SK-N-SH (cell line): ENCODE results near the gene CHIC2. TPM values are rescaled to one million over a fixed set of nuclear protein-coding genes. Genes with fewer than 3 reads are reported as not detected.

ENCODE experiments used
- CTCF ChIA-PET: fragments of 300-600, 350-600 bp; formaldehyde crosslinking; extraction: SDS; loops from one replicate; lab custom pipeline; 2021; lab: Yijun Ruan, JAX
- POLR2A ChIA-PET: fragments of 350-600 bp; sonication (Branson Sonifier 250); formaldehyde crosslinking; extraction: SDS; loops from one replicate; lab custom pipeline; 2020; ENCODE audit warnings: antibody characterized with exemption, inconsistent platforms; lab: Yijun Ruan, JAX
- DNase-seq: peaks from one replicate; pipeline ENCODE4 v3.0.0; 2012
- H2AFZ ChIP-seq: fragments of 200-600 bp; sonication (generic); 2 replicates; pipeline ENCODE4 v1.8.1; 2016; ENCODE audit warnings: antibody characterized with exemption, mild to moderate bottlenecking, low read depth
- H3F3A ChIP-seq: fragments of 200-600 bp; sonication (generic); replicated peaks from 2 replicates; pipeline ENCODE3; 2016; ENCODE audit warnings: antibody characterized with exemption, mild to moderate bottlenecking; ENCODE audit not compliant: insufficient read depth
- H3K27ac ChIP-seq, 2 experiments: fragments of 200-500 bp in 1 of 2; fragments of 200-600 bp in 1 of 2; sonication (Bioruptor generic) in 1 of 2; sonication (generic), shearing (Covaris generic) in 1 of 2; 2 replicates each; pipeline versions ENCODE4 v1.5.1 to v1.6.1; 2014 to 2016; ENCODE audit warnings: low read depth in 2 of 2, inconsistent platforms in 1 of 2, low read length in 1 of 2, mild to moderate bottlenecking in 1 of 2, mixed read lengths in 1 of 2
- H3K27me3 ChIP-seq: fragments of 200-600 bp; sonication (generic), shearing (Covaris generic); 2 replicates; pipeline ENCODE4 v1.6.1; 2016; ENCODE audit warnings: mixed run types; ENCODE audit not compliant: insufficient read depth
- H3K36me3 ChIP-seq, 2 experiments: fragments of 200-500 bp in 1 of 2; fragments of 200-600 bp in 1 of 2; sonication (Bioruptor generic) in 1 of 2; sonication (generic) in 1 of 2; replicated peaks in 1 of 2; 2 replicates each; pipeline versions ENCODE3 to v1.5.1; 2014 to 2016; ENCODE audit warnings: low read length in 1 of 2, mild to moderate bottlenecking in 1 of 2; ENCODE audit not compliant: insufficient read depth in 2 of 2, control insufficient read depth in 1 of 2
- H3K4me1 ChIP-seq, 2 experiments: fragments of 200-500 bp in 1 of 2; fragments of 200-600 bp in 1 of 2; sonication (Bioruptor generic) in 1 of 2; sonication (generic), shearing (Covaris generic) in 1 of 2; 2 replicates each; pipeline versions ENCODE4 v1.5.1 to v1.6.1; 2014 to 2016; ENCODE audit warnings: low read depth in 1 of 2, low read length in 1 of 2, mixed run types in 1 of 2; ENCODE audit not compliant: insufficient read depth in 2 of 2, control insufficient read depth in 1 of 2
- H3K4me2 ChIP-seq: fragments of 200-600 bp; sonication (generic), shearing (Covaris generic); 2 replicates; pipeline ENCODE4 v1.6.1; 2017; ENCODE audit warnings: mixed run types
- H3K4me3 ChIP-seq, 2 experiments: fragments of 200-500 bp in 1 of 2; fragments of 200-600 bp in 1 of 2; sonication (Bioruptor generic) in 1 of 2; sonication (generic), shearing (Covaris generic) in 1 of 2; 2 replicates each; pipeline versions ENCODE4 v1.5.1 to v1.8.1; 2014 to 2016; ENCODE audit warnings: low read depth in 2 of 2, inconsistent platforms in 1 of 2, low read length in 1 of 2, mild to moderate bottlenecking in 1 of 2, mixed read lengths in 1 of 2, moderate library complexity in 1 of 2
- H3K79me2 ChIP-seq: fragments of 200-600 bp; sonication (generic); 2 replicates; pipeline ENCODE4 v1.8.1; 2017; ENCODE audit warnings: mild to moderate bottlenecking; ENCODE audit not compliant: insufficient read depth
- H3K9ac ChIP-seq: fragments of 200-600 bp; sonication (generic); 2 replicates; pipeline ENCODE4 v1.6.1; 2017; ENCODE audit warnings: mixed run types
- H3K9me2 ChIP-seq: fragments of 200-600 bp; sonication (generic); 2 replicates; pipeline ENCODE4 v1.6.1; 2017; ENCODE audit warnings: mixed run types
- H3K9me3 ChIP-seq: fragments of 200-600 bp; sonication (generic); 2 replicates; pipeline ENCODE4 v1.6.1; 2017; ENCODE audit warnings: mixed run types, mild to moderate bottlenecking, moderate library complexity
- H4K20me1 ChIP-seq: fragments of 200-600 bp; sonication (generic); 2 replicates; pipeline ENCODE4 v1.6.1; 2017; ENCODE audit warnings: mild to moderate bottlenecking, mixed run types; ENCODE audit not compliant: insufficient read depth
- EZH2phosphoT487 ChIP-seq: fragments of 200-600 bp; sonication (generic); IDR thresholded peaks from 2 replicates; pipeline ENCODE4 v1.6.1; 2017; ENCODE audit warnings: low read depth, mixed run types, mild to moderate bottlenecking, antibody characterized with exemption, moderate library complexity, borderline replicate concordance
- FOXM1 ChIP-seq: IDR thresholded peaks from 2 replicates; pipeline ENCODE4 v1.4.0; 2012; ENCODE audit warnings: low read depth, mild to moderate bottlenecking
- GABPA ChIP-seq: IDR thresholded peaks from 2 replicates; pipeline ENCODE4 v1.4.0; 2012; ENCODE audit warnings: low read depth, mild to moderate bottlenecking
- IRF3 ChIP-seq: fragments of 150-350 bp; IDR thresholded peaks from 2 replicates; pipeline ENCODE4 v1.6.1; 2016; ENCODE audit warnings: mild to moderate bottlenecking, low read depth, low read length
- MEF2A ChIP-seq: IDR thresholded peaks from 2 replicates; pipeline ENCODE4 v1.4.0; 2012; ENCODE audit warnings: low read depth, borderline replicate concordance
- MXI1 ChIP-seq: IDR thresholded peaks from 2 replicates; pipeline ENCODE4 v1.6.1; 2012; ENCODE audit warnings: mild to moderate bottlenecking, low read depth, low read length, improper control_type of control experiment
- POLR2AphosphoS5 ChIP-seq: IDR thresholded peaks from 2 replicates; pipeline ENCODE4 v1.6.1; 2012; ENCODE audit warnings: low read depth, low read length
- RAD21 ChIP-seq: IDR thresholded peaks from 2 replicates; pipeline ENCODE4 v1.6.1; 2012; ENCODE audit warnings: mild to moderate bottlenecking, low read length
- RCOR1 ChIP-seq: fragments of 150-350 bp; IDR thresholded peaks from 2 replicates; pipeline ENCODE4 v1.6.1; 2017; ENCODE audit warnings: antibody characterized with exemption, low read length
- SMC3 ChIP-seq: IDR thresholded peaks from 2 replicates; pipeline ENCODE4 v1.6.1; 2012; ENCODE audit warnings: low read depth, low read length, improper control_type of control experiment
- TCF12 ChIP-seq: IDR thresholded peaks from 2 replicates; pipeline ENCODE4 v1.4.0; 2012
- YY1 ChIP-seq: IDR thresholded peaks from 2 replicates; pipeline ENCODE4 v1.4.0; 2012; ENCODE audit warnings: low read depth, mild to moderate bottlenecking
- ZBTB33 ChIP-seq: IDR thresholded peaks from 2 replicates; pipeline ENCODE4 v1.4.0; 2012; ENCODE audit warnings: low read depth, borderline replicate concordance
- WGBS: methylation state at CpG from one replicate; pipeline ENCODE4 v1.1.6; 2017; ENCODE audit warnings: low lambda C conversion rate; 5-methylcytosine and 5-hydroxymethylcytosine counted together
- polyA plus RNA-seq, 3 experiments: library from polyadenylated mRNA; depleted of rRNA; stranded (reverse); fragments of >200 nt; gene quantifications; 2 replicates each; pipeline ENCODE4 v1.2.3, GENCODE V29; 2012
- TF ChIP-seq, protein P1 (sequence below): IDR thresholded peaks from 2 replicates; pipeline ENCODE4; 2012

CHIC2 gene
- polyA plus RNA-seq, 1 of the 3 experiments (the other 2 are of a cell fraction): 26.8 TPM

DNA sequence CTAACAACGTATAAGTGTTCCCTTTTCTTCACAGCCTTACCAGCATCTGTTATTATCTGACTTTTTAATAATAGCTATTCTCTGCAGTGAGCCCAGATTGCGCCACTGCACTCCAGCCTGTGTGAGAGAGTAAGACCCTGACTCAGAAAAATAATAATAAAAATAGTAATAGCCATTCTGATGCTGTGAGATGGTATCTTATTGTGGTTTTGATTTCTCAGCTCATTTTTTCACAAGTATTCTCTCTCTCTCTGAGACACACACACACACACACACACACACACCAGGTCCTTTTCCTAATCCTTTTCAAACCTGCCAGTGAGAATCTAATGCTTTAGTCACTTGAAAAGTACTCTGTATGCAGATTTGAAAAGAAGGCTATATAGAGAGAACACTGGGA, 89.8 kb downstream of the CHIC2 start:
- Histone ChIP-seq H3K27ac (no peak overlapping the region), H3K4me1 (no peaks in the 10 kb centered on the region), H2AFZ (no peak overlapping the region), H3F3A (no peaks in the 10 kb centered on the region), H3K9ac (no peak overlapping the region), H3K9me2 (no peaks in the 10 kb centered on the region), H4K20me1 (no peaks in the 10 kb centered on the region), H3K79me2 (no peaks in the 10 kb centered on the region; the same call in 1 of the 2 replicates), H3K9me3 (no peaks in the 10 kb centered on the region), H3K36me3 (no peaks in the 10 kb centered on the region), H3K27me3 (no peaks in the 10 kb centered on the region), H3K4me3 (no peak overlapping the region), H3K4me2 (no peak overlapping the region)
- DNase-seq: no peak
- ChIA-PET POLR2A (no interaction called here), CTCF (interaction anchor here (1.1 to 1.9 kb wide), 2 partner anchors 13 to 646 kb away, joined by 3 to 7 read pairs; no protein-coding TSS in a partner anchor)
- TF ChIP-seq SMC3 (no peak), MXI1 (no peak), RAD21 (no peak), TCF12 (no peak), POLR2AphosphoS5 (no peak), RCOR1 (no peak), GABPA (no peak), MEF2A (no peak), EZH2phosphoT487 (no peak), ZBTB33 (no peak), YY1 (no peak), FOXM1 (no peak)
- TF ChIP-seq, protein P1, sequence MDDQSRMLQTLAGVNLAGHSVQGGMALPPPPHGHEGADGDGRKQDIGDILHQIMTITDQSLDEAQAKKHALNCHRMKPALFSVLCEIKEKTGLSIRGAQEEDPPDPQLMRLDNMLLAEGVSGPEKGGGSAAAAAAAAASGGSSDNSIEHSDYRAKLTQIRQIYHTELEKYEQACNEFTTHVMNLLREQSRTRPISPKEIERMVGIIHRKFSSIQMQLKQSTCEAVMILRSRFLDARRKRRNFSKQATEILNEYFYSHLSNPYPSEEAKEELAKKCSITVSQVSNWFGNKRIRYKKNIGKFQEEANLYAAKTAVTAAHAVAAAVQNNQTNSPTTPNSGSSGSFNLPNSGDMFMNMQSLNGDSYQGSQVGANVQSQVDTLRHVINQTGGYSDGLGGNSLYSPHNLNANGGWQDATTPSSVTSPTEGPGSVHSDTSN: no peak
- 98% methylated on average over 2 of the region's 2 CpGs for WGBS

DNA sequence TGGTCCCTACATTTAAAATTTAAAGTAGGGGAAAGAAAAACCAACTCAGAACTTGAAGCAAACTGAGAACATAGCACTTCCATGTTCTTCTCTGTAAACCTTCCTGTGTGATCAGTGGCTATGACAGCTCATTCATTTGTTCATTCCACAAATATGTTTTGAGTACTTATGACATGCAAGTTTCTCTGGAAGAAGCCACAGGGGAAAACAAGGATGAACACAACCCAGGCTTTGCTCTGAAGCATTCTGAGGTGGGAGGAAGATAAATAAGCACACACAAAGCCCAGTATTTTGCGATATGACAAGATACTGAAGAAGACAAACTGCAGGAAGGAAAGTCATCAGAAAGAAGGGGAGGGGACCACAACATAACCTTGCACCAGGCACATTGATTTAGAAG, 96.4 kb downstream of the CHIC2 start:
- DNase-seq: no peak
- Histone ChIP-seq H3K27ac (no peak overlapping the region), H3K4me3 (no peak overlapping the region), H3K9ac (no peak overlapping the region), H2AFZ (no peak overlapping the region), H3K36me3 (no peaks in the 10 kb centered on the region), H3K79me2 (no peaks in the 10 kb centered on the region; the same call in 1 of the 2 replicates), H3K4me1 (peaks cover 6 to 8% of the 10 kb centered on the region in 2 experiments; a peak in 3 of 4 replicates)
- TF ChIP-seq IRF3: no peak
- TF ChIP-seq, all 33 proteins: peak for 0
- ChIA-PET POLR2A (no interaction called here), CTCF (interaction anchor here (0.6 kb wide), 1 partner anchor 251 kb away, joined by 3 read pairs; no protein-coding TSS in a partner anchor)
- no peaks in the 10 kb centered on the region for H4K20me1 ChIP-seq
- no peaks in the 10 kb centered on the region for H3K9me2 ChIP-seq
- H3K9me3 ChIP-seq: no peaks in the 10 kb centered on the region
- H3K4me2 ChIP-seq: no peak overlapping the region
- 89% methylated on average over 1 of the region's 1 CpG for WGBS
- H3F3A ChIP-seq: peaks cover 9% of the 10 kb centered on the region
- no peaks in the 10 kb centered on the region for H3K27me3 ChIP-seq
